Measurements from ENCODE around the gene TIMM23.
"Not testable (repeated sequence)": the region's sequence is repeated elsewhere in the genome, so short reads cannot be mapped to it uniquely, and the experiment has no call there.

The TIMM23 gene

DNA sequence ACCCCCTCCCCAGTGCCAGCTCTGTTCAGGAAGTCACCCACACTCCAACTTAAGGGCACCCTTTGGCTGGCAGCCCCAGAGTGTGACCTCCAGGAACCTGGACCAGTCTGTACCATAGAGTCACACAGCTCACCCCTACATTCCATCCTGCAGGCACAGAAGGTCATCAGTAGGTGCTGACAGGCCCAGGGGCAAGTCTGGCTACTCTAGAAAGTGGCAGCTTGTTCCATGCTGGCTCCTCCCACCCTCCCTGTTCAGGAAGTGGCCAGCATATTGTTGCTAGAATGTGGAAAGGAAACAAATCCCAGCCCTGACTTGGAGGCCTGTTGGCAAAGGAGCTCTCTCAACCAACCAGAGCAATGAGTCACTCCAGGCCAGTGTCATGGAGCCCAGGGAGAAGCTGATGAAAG, 61.3 kb downstream of the TIMM23 start:
- H3K27ac ChIP-seq (ENCODE audit: insufficient read depth, low read depth, low read length, poor library complexity, severe bottlenecking): no peak overlapping the region

GRCh38 chr10:46035923-46036849, 63.9 kb downstream of the TIMM23 start:
- no peaks in the 10 kb centered on the region for H3K36me3 ChIP-seq (ENCODE audit: control insufficient read depth, insufficient read depth, low read length)
- no peak overlapping the region for H3K27ac ChIP-seq (ENCODE audit: insufficient read depth, low read depth, low read length, poor library complexity, severe bottlenecking)
- no peaks in the 10 kb centered on the region for H3K27me3 ChIP-seq (ENCODE audit: control insufficient read depth, insufficient read depth, low read length, poor library complexity, severe bottlenecking)
- H3K9me3 ChIP-seq (ENCODE audit: control insufficient read depth, low read length): no peaks in the 10 kb centered on the region
- no peaks in the 10 kb centered on the region for H3K4me1 ChIP-seq (ENCODE audit: control insufficient read depth, insufficient read depth, low read length)
- H3K4me3 ChIP-seq (ENCODE audit: insufficient read depth, low read depth, low read length): no peak overlapping the region
- 78 to 82% methylated on average over 8 of the region's 8 CpGs for WGBS, 2 experiments

More for the DNA sequence above, 61.3 kb downstream of the TIMM23 start:
- peaks cover 8% of the 10 kb centered on the region for H3K4me1 ChIP-seq (ENCODE audit: control insufficient read depth, insufficient read depth, low read length)
- no peaks in the 10 kb centered on the region for H3K9me3 ChIP-seq (ENCODE audit: control insufficient read depth, low read length)
- H3K27me3 ChIP-seq (ENCODE audit: control insufficient read depth, insufficient read depth, low read length, poor library complexity, severe bottlenecking): no peaks in the 10 kb centered on the region
- no peaks in the 10 kb centered on the region for H3K36me3 ChIP-seq (ENCODE audit: control insufficient read depth, insufficient read depth, low read length)
- H3K4me3 ChIP-seq (ENCODE audit: insufficient read depth, low read depth, low read length): no peak overlapping the region

- no peak overlapping the region for H3K27ac ChIP-seq (ENCODE audit: insufficient read depth, low read depth, low read length, poor library complexity, severe bottlenecking)
- H3K9me3 ChIP-seq (ENCODE audit: control insufficient read depth, low read length): no peaks in the 10 kb centered on the region
- no peaks in the 10 kb centered on the region for H3K27me3 ChIP-seq (ENCODE audit: control insufficient read depth, insufficient read depth, low read length, poor library complexity, severe bottlenecking)
- WGBS, 2 experiments: 90 to 94% methylated on average over 8 of the region's 8 CpGs
- no peaks in the 10 kb centered on the region for H3K4me1 ChIP-seq (ENCODE audit: control insufficient read depth, insufficient read depth, low read length)
- H3K4me3 ChIP-seq (ENCODE audit: insufficient read depth, low read depth, low read length): no peak overlapping the region
- no peaks in the 10 kb centered on the region for H3K36me3 ChIP-seq (ENCODE audit: control insufficient read depth, insufficient read depth, low read length)
Observed at GRCh38 chr10:46037107-46037825, 65.0 kb downstream of the TIMM23 start.

DNA sequence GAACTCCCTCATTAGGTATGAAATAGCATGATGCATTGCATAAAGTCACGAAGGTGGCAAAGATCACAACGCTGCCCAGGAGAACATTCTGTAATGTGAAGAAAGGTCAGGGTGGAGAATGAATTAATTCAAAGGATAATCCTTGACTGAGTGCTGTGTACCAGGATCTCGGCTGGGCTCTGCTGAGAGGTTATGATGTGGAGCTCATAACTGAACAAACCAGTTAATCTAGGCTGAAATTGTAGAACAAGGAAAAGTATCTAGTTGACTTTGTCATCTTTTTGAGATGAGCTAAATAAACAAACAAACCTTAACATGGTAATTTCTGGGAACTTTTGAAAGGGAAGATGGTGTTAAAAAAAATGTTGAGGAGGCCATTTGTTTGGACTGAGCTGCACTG, 67.7 kb downstream of the TIMM23 start:
- WGBS, 2 experiments: 91 to 95% methylated on average over 3 of the region's 3 CpGs
- Histone ChIP-seq H3K27me3 (ENCODE audit: control insufficient read depth, insufficient read depth, low read length, poor library complexity, severe bottlenecking) (no peaks in the 10 kb centered on the region), H3K4me1 (ENCODE audit: control insufficient read depth, insufficient read depth, low read length) (no peaks in the 10 kb centered on the region), H3K36me3 (ENCODE audit: control insufficient read depth, insufficient read depth, low read length) (no peaks in the 10 kb centered on the region), H3K27ac (ENCODE audit: insufficient read depth, low read depth, low read length, poor library complexity, severe bottlenecking) (no peak overlapping the region), H3K4me3 (ENCODE audit: insufficient read depth, low read depth, low read length) (no peak overlapping the region), H3K9me3 (ENCODE audit: control insufficient read depth, low read length) (no peaks in the 10 kb centered on the region)

GRCh38 chr10:46042527-46042926, 70.2 kb downstream of the TIMM23 start:
- 80 to 87% methylated on average over 4 of the region's 4 CpGs for WGBS, 2 experiments

DNA sequence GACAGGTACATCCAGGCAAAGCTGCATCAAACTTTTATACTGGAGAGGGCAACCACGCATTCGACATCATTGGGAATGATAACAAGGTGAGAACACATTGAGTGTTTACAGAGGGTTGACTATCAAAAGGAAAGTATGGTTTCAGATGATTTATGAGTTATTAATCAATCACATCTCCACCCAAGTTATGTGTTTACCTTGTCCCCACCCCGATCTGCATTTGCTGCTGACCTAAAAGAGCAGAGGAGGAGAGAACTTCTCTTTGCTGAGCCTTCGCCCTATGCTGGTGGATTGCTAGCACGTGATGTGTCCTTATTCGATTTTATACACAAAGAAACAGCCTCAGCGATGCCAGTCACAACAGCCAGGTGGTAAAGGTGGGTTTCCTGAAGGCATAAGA, 74.0 kb downstream of the TIMM23 start, which contains the start of gene MSMB:
Gene MSMB, minus strand, starts transcription at position 9 of the 400 bp plus-strand sequence. CDS start 32 bp downstream, outside the sequence.
- H3K36me3 ChIP-seq (ENCODE audit: control insufficient read depth, insufficient read depth, low read length): no peaks in the 10 kb centered on the region
- no peak within 1 kb of the TSS for H3K27ac ChIP-seq (ENCODE audit: insufficient read depth, low read depth, low read length, poor library complexity, severe bottlenecking)
- no peaks in the 10 kb centered on the region for H3K4me1 ChIP-seq (ENCODE audit: control insufficient read depth, insufficient read depth, low read length)
- no peaks in the 10 kb centered on the region for H3K9me3 ChIP-seq (ENCODE audit: control insufficient read depth, low read length)
- H3K27me3 ChIP-seq (ENCODE audit: control insufficient read depth, insufficient read depth, low read length, poor library complexity, severe bottlenecking): peaks cover 16% of the 10 kb centered on the region
- H3K4me3 ChIP-seq (ENCODE audit: insufficient read depth, low read depth, low read length): no peak within 1 kb of the TSS
- WGBS, 2 experiments: 93 to 94% methylated on average over 7 of the region's 7 CpGs

More at GRCh38 chr10:46042527-46042926, 70.2 kb downstream of the TIMM23 start:
- H3K27ac ChIP-seq (ENCODE audit: insufficient read depth, low read depth, low read length, poor library complexity, severe bottlenecking): no peak overlapping the region
- H3K36me3 ChIP-seq (ENCODE audit: control insufficient read depth, insufficient read depth, low read length): no peaks in the 10 kb centered on the region
- no peaks in the 10 kb centered on the region for H3K9me3 ChIP-seq (ENCODE audit: control insufficient read depth, low read length)
- H3K27me3 ChIP-seq (ENCODE audit: control insufficient read depth, insufficient read depth, low read length, poor library complexity, severe bottlenecking): peaks cover 7% of the 10 kb centered on the region
- H3K4me1 ChIP-seq (ENCODE audit: control insufficient read depth, insufficient read depth, low read length): no peaks in the 10 kb centered on the region
- H3K4me3 ChIP-seq (ENCODE audit: insufficient read depth, low read depth, low read length): no peak overlapping the region

- Histone ChIP-seq H3K36me3 (ENCODE audit: control insufficient read depth, insufficient read depth, low read length) (no peaks in the 10 kb centered on the region), H3K4me3 (ENCODE audit: insufficient read depth, low read depth, low read length) (no peak overlapping the region), H3K4me1 (ENCODE audit: control insufficient read depth, insufficient read depth, low read length) (peaks cover 5% of the 10 kb centered on the region), H3K27me3 (ENCODE audit: control insufficient read depth, insufficient read depth, low read length, poor library complexity, severe bottlenecking) (peaks cover 27% of the 10 kb centered on the region), H3K9me3 (ENCODE audit: control insufficient read depth, low read length) (no peaks in the 10 kb centered on the region), H3K27ac (ENCODE audit: insufficient read depth, low read depth, low read length, poor library complexity, severe bottlenecking) (no peak overlapping the region)
- 74 to 85% methylated on average over 2 of the region's 2 CpGs for WGBS, 2 experiments
Observed at GRCh38 chr10:46048152-46048551, 75.9 kb downstream of the TIMM23 start.

GRCh38 chr10:46049497-46049831, 77.2 kb downstream of the TIMM23 start:
- 94 to 97% methylated on average over 9 to 10 of the region's 11 CpGs for WGBS, 2 experiments
- H3K4me1 ChIP-seq (ENCODE audit: control insufficient read depth, insufficient read depth, low read length); H3K9me3 ChIP-seq (ENCODE audit: control insufficient read depth, low read length); H3K4me3 ChIP-seq (ENCODE audit: insufficient read depth, low read depth, low read length); H3K36me3 ChIP-seq (ENCODE audit: control insufficient read depth, insufficient read depth, low read length); H3K27ac ChIP-seq (ENCODE audit: insufficient read depth, low read depth, low read length, poor library complexity, severe bottlenecking): not testable (repeated sequence)
- H3K27me3 ChIP-seq (ENCODE audit: control insufficient read depth, insufficient read depth, low read length, poor library complexity, severe bottlenecking): peaks cover 38% of the 10 kb centered on the region

DNA sequence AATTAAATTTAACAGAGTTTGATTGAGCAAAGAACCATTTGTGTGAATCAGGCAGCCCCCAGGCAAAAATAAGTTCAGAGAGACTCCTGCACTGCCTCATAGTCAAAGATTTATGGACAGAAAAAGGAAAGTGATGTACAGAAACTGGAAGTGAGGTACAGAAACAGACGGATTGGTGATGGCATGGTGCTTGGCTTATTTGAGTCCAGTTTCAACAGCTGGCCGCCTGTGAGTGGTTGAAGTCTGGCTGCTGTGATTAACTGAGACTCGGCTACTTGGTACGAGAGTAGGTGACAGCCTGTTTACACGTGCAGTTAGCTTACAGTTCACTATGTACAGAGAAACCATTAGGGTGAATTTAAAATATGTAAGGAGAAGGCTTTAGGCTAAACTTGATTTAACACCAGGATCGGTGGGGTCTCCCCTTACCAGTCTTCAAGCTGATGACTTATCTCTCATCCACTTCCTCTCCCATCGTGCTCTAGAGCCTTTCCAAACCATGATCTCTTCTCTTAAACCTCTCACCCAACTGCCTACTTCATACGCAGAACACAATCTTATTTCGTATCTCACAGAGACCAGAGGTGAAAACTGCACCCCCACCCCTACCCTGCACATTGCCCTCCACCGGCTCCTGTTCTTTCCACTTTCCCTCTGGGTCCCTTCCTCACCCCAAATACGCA, 78.8 kb downstream of the TIMM23 start:
- H3K9me3 ChIP-seq (ENCODE audit: control insufficient read depth, low read length): no peaks in the 10 kb centered on the region
- 83% methylated on average over 11 of the region's 11 CpGs for WGBS, 2 experiments
- peaks cover 36% of the 10 kb centered on the region for H3K27me3 ChIP-seq (ENCODE audit: control insufficient read depth, insufficient read depth, low read length, poor library complexity, severe bottlenecking)
- peaks cover 5% of the 10 kb centered on the region for H3K4me1 ChIP-seq (ENCODE audit: control insufficient read depth, insufficient read depth, low read length)
- H3K4me3 ChIP-seq (ENCODE audit: insufficient read depth, low read depth, low read length): no peak overlapping the region
- H3K36me3 ChIP-seq (ENCODE audit: control insufficient read depth, insufficient read depth, low read length): no peaks in the 10 kb centered on the region
- H3K27ac ChIP-seq (ENCODE audit: insufficient read depth, low read depth, low read length, poor library complexity, severe bottlenecking): no peak overlapping the region
